CD1c-positive myeloid dendritic cell (primary cell): ENCODE results near the gene NRXN3.
"Not testable (repeated sequence)": the region's sequence is repeated elsewhere in the genome, so short reads cannot be mapped to it uniquely, and the experiment has no call there.

Experiments used
- DNase-seq: peaks from one replicate; pipeline ENCODE4 v3.0.0-alpha.2; 2016; ENCODE audit errors: extremely low spot score

NRXN3 gene

DNA sequence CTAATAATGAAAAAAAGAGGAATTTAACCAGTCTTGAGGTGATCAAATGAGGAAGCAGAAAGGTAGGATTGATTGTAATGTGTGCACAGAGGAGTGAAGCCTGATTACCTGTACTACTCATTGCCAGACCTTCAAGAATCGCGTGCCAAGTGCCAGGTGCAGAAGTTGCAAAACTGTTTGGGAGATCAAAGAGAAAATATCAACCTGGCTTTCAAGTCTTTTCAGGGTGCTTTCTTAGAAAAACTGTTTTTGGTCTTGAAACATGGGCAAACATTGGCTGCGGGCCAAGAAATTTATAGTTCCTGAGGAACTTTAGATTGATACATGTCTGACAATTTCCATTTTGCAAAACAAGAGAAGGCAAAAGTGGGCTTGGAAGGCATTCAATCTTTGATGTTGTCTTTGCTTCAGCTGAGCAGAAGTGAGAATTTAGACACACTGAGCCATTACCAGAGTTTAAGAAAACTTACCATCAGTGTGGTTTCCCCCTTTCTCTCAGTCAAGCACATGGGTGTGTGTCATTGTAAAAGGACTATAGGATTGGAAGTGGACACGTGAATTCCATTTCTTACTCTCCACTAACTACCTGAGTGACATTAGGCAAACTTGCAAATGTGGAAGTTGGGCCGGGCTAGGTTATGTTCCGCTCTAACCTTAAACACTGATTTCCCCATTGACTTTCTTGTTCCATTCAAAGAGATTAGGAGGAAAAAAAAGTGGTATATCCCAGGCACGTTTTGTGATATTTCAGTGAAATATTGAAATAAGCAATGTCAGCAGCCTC lies 1555.0 kb downstream of the NRXN3 start:
- no peak for DNase-seq

DNA sequence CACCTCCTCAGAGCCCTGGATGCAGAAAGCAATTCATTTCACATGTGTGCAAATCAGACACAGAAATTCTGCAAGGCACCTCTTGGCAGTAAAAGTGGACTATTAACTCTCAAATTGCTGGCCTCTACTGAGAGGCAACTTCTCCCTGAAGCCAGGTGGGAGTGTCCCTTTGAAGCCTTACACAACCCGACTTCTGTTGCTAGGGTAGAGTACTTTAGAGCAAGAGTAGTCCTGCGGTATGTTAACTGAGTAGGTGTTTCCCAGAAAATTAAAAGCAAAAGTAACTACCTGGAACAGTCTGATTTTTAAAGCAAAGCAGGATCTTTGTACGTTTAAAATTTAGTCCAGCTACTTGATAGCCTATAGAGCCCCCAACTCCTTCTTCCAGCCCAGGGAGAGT lies 1557.7 kb downstream of the NRXN3 start:
- no peak for DNase-seq

DNA sequence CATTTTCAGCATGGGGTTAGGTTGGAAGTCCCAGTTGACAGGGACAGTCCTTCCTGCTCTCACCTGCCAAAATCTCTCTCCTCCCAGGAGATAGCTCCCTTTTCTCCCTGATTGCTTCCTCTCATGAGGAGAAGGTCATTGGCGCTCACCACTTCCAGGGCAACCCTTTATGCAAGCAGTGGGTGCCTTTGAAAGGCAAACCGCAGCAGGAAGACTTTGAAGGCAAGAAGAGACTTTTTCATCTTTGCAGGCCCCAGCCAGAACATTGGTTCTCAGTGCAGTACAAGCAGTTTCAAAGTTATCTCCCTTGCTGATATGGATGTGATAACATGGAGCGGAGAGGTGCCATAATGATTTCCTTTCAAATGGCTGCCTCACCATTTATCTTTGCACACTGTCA lies 1558.2 kb downstream of the NRXN3 start:
- DNase-seq, result no peak

DNA sequence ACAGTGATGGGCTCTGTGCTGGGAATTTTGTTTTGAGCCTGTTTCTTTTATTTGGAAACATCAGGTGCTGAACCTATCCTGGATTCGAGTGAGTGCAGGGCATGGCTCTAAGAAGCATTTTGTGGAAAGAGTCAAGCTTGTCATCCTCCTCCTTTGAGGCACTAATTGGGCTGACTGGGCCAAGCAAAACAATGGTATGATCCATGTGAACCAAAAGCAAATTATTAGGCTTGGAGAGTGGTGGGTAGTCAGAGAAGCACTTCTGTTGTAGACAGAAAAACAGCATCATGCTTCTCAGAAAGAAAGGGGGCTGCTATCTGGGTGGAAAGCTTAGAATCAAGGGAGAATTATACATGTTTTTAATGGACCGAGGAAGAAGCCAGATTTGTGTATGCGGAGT lies 1559.6 kb downstream of the NRXN3 start:
- no peak for DNase-seq

DNA sequence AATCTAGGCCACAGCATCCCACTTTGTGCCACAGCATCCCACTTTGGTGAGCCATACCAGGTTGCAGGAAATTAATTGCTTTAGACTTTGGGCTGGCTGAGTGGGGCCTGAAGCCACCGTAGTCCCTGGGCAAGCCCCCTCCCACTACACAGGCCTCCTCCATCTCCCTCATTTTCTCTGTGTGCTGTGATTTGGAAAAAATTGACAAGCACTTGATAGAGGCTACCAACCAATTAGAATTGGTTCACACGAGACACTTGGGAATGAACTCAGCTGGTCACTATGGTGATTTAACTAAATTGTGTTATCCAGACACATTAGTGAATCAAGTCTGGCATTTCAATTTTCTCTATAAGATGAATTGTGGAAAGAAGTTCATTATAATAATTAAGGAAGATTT lies 1560.0 kb downstream of the NRXN3 start:
- DNase-seq, result no peak

DNA sequence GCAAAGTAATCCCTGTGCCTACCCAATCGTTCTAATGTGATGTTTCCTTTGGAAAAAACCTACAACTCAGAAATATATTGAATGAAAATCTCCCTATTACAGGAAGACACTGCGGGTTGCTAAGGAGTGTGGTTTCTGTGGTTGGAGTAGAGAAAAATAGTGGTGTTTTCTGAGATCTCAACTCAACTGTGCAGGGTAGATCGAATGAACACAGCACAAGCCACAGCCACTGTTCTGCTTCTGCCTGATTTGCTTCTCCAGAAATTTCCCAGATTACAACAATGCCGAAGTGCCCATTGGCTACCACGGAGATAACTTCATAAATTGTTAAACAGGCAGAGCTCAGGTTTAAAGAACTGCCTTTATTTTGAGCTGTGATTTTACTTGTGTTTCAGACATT lies 1560.8 kb downstream of the NRXN3 start:
- no peak for DNase-seq

DNA sequence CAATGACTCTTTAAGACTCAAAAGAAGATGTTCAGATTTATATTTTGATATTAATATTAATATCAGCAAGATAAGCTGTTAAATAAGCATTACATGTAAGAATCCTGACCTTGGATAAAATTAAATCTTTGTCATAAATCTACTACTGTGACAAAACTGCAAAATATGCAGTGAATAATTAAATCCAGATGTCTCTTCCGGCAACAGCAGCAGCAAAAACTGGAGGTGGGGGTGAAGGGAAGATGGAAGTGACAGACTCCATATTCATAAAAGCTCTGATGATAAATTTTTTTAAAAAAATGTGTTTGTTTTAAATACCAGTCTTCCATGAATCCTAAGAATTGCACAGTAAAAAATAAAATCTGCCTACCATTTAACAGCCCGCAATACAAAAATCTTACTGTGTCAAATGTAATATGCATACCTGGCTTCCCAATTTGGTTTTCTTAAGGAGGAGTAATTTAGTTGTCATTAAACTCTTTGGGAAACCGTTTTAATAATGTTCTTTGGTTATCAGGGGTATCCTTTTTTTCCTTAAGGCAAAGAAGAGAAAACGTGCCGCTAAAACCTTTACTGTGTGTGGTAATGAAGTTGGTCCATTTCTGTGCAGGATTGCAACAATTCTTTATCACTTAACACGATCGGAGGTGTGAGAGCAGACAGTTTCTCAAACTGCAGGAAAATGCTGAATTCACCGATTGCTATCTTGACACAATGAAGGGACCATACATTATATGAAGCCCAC lies 1562.9 kb downstream of the NRXN3 start:
- no peak for DNase-seq

DNA sequence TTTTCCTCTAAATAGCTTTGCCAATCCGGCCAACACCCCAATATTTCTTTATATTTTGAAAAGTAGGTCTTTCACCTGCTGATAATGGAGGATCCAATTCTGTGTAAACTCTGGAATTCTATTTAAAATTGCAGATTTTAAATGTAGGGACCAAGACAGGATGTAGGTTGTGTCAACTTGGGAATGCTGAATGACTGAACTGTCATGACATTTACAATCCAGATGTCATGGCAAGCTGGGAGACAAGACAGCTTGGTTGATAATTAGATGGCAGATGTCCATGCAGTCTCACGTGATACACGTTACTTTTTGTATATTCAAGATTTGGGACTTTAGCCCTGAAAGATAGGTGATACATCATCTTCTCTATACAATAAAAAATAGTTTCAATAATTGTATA lies 1564.0 kb downstream of the NRXN3 start:
- DNase-seq, result no peak

DNA sequence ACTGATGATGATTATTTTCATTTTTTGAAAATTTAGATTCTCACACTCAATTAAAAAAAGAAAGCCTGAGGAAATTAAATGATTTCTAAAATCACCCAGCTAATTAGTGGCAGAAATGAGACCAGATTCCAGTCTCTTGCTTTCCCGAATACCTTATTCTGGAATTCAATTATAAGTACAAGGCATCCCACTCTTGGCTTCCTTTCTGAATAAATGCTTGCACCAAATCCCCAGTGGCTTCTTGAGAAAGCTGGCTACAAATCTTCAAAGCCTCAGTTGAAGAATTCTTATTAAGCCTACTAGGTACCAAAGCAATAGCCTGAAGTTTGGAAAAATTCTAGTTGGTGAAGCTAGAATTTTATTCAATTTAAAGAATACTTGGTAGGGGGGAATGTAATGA lies 1564.5 kb downstream of the NRXN3 start:
- no peak for DNase-seq

DNA sequence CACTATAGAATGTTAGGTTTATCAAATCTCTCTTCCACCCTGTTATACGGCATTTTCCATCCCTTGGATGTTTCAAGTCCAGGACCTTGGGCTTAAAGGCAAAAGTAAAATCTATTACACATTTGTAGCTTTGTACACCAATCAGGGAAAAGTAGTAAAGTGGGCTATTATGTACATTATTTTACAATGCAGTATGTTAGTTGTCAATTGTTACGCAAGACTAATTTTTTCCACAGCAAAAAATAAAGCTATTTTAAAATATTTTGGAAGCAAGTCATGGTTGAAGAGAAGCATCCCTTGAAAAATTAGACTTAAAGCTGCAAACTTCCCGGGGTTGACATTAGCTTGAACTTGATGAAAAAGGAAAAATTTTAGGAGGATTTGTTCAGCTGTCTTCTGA lies 1564.9 kb downstream of the NRXN3 start:
- DNase-seq, result no peak

DNA sequence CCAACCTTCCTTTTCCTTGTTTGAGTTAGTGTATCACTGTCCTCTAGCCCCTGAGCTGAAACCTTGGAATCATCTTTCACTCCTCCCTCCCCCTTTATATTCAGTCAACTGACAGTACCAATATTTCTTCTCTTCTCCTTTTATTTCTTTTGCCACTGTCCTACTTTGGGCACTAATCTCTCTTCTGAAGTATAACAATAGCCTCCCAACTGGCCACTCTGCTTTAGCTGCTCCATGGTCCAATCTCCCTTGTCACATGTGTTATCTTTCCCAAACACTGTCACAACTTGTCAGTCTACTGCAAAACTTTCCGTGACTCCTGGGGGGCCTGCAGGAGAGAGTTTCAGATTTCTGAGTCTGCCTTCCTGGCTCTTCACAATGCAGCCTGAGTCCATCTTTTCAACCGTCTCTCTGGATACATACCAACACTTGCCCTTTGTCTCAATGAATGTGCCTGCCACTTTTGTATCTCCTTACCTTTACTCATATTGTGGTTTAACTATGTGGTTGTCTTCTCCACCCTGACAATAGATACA lies 1570.0 kb downstream of the NRXN3 start:
- no peak for DNase-seq

DNA sequence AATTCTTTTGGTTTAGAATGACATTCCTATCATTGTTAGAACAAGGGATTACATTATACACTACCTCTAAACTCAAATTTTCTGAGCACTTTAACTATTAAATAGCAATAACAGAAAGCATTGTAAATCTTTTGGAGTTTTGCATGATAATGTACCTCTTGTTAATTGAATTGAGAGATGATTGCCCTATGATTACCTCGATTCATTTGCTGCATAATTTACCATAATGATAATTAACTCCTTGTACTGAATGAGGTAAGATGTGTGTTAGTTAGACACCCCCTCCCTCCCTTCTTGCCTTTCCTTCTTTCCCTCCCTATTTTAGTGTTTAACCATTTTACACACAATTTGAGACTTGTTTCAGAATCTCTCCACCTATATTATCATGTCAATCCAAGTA lies 1572.0 kb downstream of the NRXN3 start:
- DNase-seq, result no peak

DNA sequence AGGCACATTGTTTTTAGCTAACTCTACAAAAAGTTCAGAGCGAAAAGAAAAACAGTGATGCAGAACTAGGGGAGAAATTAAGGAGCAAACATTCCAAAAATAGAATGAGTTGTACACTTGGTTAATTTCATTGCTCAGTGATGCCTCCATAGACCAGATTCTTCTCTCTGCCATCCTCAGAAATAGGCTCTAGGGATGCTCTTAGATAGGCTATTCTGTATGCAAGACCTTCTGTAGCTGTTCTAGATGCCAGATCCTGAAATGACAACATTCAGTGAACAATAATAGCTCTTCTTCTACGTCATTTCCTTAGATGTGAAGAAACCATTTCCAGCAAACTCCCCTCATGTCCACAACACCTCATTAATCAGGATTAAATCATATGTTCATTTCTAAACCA lies 1574.9 kb downstream of the NRXN3 start:
- no peak for DNase-seq

DNA sequence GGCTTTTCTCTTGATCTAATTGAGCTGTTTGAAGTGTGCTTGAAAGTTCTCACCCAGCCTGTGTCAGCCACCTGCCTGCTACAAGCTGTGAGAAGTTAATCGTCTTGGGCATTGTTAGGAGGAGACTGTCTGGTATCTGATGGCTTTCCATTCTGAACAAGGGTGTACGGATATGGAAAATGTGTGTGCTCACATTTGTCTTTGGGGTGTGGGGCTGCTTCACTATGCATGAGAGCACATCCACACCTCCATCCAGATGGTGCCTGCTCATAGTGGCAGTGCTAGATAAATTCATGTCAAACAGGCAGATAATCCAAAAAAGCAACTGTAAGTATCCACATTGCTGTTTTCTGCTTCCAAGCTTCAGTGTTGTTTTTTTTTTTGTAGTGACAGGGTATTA lies 1578.9 kb downstream of the NRXN3 start:
- no peak for DNase-seq

DNA sequence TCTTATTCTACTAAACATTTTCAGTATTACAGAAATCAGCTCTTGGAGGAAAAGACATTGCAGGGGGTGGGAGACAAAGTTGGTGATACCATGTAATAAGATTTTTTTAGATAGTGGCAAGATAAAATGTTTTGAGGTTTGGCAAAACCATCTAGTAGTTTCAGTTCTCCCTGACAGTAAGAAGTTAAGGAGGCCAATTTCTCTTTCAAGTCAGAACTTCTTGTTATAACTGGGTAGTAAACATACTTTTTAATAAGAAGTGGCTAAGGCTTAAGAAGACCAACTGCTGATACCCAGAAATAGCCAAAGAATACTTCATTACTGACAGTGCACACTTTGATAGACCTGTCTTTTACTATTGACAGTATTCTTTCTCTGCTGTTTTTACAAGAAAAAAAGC lies 1588.8 kb downstream of the NRXN3 start:
- no peak for DNase-seq

DNA sequence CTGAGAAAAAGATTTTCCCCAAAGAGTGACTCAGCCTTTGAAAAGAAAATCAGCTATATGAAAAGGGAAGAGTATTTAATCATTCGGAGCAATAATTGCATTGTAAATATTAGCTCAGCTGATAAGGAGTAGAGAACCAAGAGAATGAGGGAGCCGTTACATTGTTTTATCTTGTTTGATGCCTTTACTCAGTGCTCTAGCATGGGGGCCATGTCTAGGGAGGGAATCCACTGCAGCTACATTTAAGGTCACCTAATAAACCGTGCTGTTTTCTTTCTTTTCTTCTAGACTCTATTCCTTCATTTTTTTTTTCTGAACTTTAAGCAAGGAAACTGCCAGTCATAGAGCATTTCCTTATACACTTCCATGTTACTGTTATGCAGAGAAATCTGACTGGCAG lies 1594.2 kb downstream of the NRXN3 start:
- DNase-seq, result no peak

DNA sequence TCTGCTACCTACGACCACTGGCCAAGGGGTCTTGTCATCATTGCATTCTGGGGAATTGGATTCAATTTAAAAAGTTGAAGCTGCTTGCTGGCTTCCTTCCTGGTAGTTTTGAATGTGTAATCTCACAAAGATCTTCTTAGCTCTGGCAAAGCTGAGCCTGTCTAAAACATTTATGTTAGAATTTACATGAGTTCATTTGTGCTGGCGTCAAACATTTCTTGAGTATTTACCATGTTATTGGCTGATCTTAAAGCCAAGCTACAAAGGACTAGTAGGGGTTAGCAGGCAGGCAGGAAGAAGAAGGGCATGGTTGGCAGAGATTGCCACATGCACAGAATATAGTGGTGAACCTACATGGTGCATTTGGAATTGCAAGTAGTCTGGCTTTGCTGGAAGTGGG lies 1596.3 kb downstream of the NRXN3 start:
- DNase-seq, result no peak

DNA sequence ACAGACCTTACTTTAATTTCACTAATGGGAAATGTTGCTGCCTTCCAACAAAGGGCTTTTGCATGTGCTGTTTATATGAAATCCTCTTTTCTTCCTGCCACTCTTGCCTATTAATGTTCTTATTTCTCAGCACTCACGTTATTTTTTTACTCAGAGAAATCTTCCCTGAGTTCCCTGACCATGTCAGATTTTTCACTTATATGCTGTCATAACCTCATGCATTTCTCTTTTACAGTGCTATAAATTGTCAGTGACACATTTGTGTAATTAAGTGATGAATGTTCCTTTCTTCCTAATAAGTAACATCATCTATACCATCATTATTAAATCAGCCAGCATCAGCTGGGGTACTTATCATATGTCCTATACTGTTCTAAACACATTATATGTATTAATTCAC lies 1597.1 kb downstream of the NRXN3 start:
- DNase-seq, result no peak

DNA sequence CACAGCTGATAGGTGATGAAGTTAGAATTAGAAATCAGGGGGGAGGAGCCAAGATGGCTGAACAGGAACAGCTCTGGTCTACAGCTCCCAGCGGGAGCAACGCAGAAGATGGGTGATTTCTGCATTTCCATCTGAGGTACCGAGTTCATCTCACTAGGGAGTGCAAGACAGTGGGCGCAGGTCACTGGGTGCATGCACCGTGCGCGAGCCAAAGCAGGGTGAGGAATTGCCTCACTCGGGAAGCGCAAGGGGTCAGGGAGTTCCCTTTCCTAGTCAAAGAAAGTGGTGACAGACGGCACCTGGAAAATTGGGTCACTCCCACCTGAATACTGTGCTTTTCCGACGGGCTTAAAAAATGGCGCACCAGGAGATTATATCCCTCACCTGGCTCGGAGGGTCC lies 1597.5 kb downstream of the NRXN3 start:
- DNase-seq, result not testable (repeated sequence)

DNA sequence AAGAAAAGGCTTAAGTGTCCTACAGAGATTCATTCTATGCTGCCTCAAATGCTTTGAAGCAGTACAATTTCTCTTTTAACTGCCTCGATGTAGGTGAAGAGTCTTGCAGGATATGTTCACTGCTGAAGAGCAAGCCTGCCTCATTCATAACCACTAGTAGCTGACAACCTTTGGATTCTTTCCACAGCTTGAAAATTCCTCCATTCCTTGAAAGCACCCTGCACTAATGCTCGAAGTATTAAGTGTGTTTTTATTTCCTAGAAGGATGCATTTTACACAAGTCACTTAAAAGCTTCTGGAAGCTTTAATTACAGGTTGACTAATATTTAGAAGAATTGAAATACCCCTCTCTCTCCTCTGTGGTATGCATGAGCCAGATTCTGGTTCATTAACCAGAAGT lies 1611.7 kb downstream of the NRXN3 start:
- DNase-seq, result no peak

DNA sequence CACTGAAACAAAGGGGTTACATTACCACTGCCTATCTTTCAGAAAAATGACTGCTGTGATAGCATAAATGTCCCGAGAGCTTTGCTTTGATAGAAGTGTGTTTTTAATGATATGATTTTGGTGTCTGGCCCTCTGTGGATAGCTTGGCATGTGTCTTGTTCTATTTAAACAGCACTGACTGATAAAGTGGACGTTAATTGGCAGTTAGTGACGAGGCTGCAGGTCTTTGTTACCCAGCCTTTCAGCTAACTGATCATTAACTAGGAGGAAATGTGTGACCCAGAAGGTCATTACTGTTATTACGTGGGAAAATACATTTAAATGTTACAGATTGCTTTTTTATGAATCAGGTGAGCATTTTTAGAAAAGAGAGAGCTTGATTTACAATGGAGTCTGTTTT lies 1612.9 kb downstream of the NRXN3 start:
- no peak for DNase-seq

DNA sequence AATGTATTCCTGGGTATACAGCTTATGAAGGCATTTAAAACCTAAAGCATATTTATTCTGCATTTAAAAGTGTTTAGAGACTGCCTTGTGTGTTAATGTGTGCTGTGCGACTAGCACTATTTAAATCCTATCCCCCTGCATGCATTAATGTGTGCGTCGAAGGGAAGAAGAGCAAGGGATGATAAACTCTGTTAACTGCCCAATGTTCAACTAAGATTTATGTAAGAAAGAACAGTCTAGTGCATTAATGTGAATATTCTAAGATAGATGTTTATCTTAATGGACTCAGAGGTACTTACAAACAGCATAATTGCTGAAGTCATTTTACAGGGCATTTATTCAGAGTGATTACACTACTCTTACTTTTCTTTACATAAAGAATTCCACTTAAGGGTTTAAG lies 1616.3 kb downstream of the NRXN3 start:
- DNase-seq, result no peak

DNA sequence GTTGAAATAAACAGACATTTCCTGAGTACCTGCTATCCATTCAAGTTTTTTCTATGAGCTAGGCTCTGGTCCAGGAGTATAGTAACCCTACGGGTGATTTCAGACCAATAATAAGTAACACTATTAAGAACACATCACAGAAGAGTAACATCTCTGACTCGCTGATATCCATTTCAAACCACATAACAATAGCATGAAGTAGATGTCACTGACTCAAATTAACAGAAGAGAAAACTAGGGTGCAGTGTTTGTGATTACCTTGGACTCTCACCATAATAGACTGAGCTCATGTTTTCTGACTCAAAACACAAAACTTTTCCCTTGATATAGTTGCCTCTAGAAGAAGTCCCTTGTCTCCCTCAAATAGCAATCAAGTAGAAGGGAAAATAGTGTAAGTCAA lies 1618.2 kb downstream of the NRXN3 start:
- no peak for DNase-seq
